ENCODE measurements around the gene PRPF31.

PRPF31 gene

DNA sequence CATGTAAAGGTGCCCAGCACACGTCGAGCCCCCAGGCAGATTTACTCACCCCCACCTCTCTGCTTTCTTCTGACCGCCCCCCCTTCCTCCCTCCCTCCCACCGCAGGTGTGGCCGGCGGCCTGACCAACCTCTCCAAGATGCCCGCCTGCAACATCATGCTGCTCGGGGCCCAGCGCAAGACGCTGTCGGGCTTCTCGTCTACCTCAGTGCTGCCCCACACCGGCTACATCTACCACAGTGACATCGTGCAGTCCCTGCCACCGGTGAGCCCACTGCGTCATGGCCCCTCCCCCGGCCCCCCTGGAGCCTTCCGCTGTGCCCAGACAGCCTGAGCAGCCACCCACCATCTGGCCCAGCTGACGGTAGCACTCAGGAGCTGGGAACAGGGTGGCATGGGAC, 8.8 kb downstream of the PRPF31 start:
- Histone ChIP-seq H4K20me1 (ENCODE audit: insufficient read depth, low read length, poor library complexity, severe bottlenecking) (no peaks in the 10 kb centered on the region), H3K27me3 (ENCODE audit: insufficient read depth, low read length, poor library complexity, severe bottlenecking) (no peaks in the 10 kb centered on the region), H3K9me2 (replicated peaks; ENCODE audit: low read depth, low read length) (no peaks in the 10 kb centered on the region), H3K4me3 (ENCODE audit: low read length, poor library complexity, severe bottlenecking) (no peak overlapping the region), H2AFZ (ENCODE audit: low read length) (no peak overlapping the region), H3K9ac (ENCODE audit: low read depth, low read length, poor library complexity, severe bottlenecking) (no peak overlapping the region), H3K9me3 (ENCODE audit: insufficient read depth, low read depth, low read length) (no peaks in the 10 kb centered on the region), H3K79me2 (ENCODE audit: insufficient read depth, low read length) (no peaks in the 10 kb centered on the region), H3K4me2 (ENCODE audit: low read depth, low read length, poor library complexity, severe bottlenecking) (no peak overlapping the region), H3K4me1 (ENCODE audit: insufficient read depth, low read length, poor library complexity, severe bottlenecking) (no peaks in the 10 kb centered on the region), H3K36me3 (ENCODE audit: insufficient read depth, low read length) (peaks cover 50% of the 10 kb centered on the region; the same call in 1 of the 2 replicates), H3F3A (ENCODE audit: low read depth) (no peaks in the 10 kb centered on the region)
- no peak for TF ChIP-seq EZH2phosphoT487 (IDR thresholded peaks at IDR 0.05; ENCODE audit: borderline replicate concordance)
- TF ChIP-seq, protein P1, sequence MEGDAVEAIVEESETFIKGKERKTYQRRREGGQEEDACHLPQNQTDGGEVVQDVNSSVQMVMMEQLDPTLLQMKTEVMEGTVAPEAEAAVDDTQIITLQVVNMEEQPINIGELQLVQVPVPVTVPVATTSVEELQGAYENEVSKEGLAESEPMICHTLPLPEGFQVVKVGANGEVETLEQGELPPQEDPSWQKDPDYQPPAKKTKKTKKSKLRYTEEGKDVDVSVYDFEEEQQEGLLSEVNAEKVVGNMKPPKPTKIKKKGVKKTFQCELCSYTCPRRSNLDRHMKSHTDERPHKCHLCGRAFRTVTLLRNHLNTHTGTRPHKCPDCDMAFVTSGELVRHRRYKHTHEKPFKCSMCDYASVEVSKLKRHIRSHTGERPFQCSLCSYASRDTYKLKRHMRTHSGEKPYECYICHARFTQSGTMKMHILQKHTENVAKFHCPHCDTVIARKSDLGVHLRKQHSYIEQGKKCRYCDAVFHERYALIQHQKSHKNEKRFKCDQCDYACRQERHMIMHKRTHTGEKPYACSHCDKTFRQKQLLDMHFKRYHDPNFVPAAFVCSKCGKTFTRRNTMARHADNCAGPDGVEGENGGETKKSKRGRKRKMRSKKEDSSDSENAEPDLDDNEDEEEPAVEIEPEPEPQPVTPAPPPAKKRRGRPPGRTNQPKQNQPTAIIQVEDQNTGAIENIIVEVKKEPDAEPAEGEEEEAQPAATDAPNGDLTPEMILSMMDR (conservative IDR thresholded peaks at IDR 0.05; ENCODE audit: low read length) = no peak

DNA sequence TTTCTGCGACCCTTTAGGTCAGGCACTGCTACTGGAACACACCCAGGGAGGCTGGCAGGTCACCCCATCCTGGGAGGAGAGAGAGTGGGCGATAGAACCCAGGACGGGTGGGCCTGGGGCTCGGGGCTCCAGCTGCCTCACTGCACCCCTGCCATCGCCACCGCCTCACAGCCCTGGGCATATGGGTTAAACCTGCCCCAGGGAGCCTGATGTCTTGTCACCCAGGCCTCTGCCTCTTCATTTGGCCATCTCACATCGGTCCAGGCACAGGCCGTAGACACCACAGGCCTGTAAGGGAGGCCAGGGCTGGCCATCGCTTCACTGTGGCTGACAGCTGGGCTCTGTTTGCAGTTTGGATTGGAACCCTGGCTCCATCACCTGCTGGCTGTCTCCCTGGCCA, 10.2 kb downstream of the PRPF31 start:
- Histone ChIP-seq H3K36me3 (ENCODE audit: insufficient read depth, low read length) (peaks cover 54% of the 10 kb centered on the region; the same call in 1 of the 2 replicates), H3K4me1 (ENCODE audit: insufficient read depth, low read length, poor library complexity, severe bottlenecking) (no peaks in the 10 kb centered on the region), H3K4me2 (ENCODE audit: low read depth, low read length, poor library complexity, severe bottlenecking) (no peak overlapping the region), H3K79me2 (ENCODE audit: insufficient read depth, low read length) (no peaks in the 10 kb centered on the region), H3K9me2 (replicated peaks; ENCODE audit: low read depth, low read length) (no peaks in the 10 kb centered on the region), H3K9ac (ENCODE audit: low read depth, low read length, poor library complexity, severe bottlenecking) (no peak overlapping the region), H4K20me1 (ENCODE audit: insufficient read depth, low read length, poor library complexity, severe bottlenecking) (no peaks in the 10 kb centered on the region), H2AFZ (ENCODE audit: low read length) (no peak overlapping the region), H3F3A (ENCODE audit: low read depth) (no peaks in the 10 kb centered on the region), H3K9me3 (ENCODE audit: insufficient read depth, low read depth, low read length) (no peaks in the 10 kb centered on the region), H3K4me3 (ENCODE audit: low read length, poor library complexity, severe bottlenecking) (no peak overlapping the region), H3K27me3 (ENCODE audit: insufficient read depth, low read length, poor library complexity, severe bottlenecking) (no peaks in the 10 kb centered on the region)
- TF ChIP-seq, protein P1 (conservative IDR thresholded peaks at IDR 0.05; ENCODE audit: low read length) = no peak
- TF ChIP-seq EZH2phosphoT487 (IDR thresholded peaks at IDR 0.05; ENCODE audit: borderline replicate concordance) = no peak

DNA sequence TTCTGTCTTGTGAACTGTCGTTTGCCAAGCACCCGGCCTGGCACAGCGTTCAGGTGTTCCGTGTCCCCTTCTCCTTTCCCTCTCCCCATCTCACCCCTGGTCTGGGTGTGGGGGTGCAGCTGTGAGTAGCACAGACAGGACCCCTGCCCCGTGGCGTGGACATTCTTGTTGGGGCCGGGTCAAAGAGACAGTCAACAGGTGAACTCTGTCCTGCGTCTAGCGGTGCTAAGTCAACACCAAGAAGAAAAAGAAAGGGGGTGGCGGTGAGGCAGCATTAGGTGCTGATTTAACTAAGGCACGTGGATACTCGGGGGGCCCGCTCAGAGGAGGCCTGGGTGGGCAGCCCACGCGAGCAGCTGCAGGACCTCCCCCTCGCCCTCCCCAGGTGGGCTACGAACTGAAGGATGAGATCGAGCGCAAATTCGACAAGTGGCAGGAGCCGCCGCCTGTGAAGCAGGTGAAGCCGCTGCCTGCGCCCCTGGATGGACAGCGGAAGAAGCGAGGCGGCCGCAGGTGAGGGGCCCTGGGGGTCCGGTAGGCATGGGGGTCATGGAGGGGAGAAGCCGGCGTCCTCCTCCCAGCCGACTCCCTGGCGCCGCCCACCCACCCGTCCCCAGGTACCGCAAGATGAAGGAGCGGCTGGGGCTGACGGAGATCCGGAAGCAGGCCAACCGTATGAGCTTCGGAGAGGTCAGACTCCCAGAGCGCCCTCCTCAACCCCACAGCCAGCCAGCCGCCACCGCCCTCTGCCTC, 12.3 kb downstream of the PRPF31 start:
- Histone ChIP-seq H3K27me3 (ENCODE audit: insufficient read depth, low read length, poor library complexity, severe bottlenecking) (no peaks in the 10 kb centered on the region), H3K4me3 (ENCODE audit: low read length, poor library complexity, severe bottlenecking) (no peak overlapping the region), H3K9me3 (ENCODE audit: insufficient read depth, low read depth, low read length) (no peaks in the 10 kb centered on the region), H3K9me2 (replicated peaks; ENCODE audit: low read depth, low read length) (no peaks in the 10 kb centered on the region), H3K4me1 (ENCODE audit: insufficient read depth, low read length, poor library complexity, severe bottlenecking) (no peaks in the 10 kb centered on the region), H3K36me3 (ENCODE audit: insufficient read depth, low read length) (peaks cover 40% of the 10 kb centered on the region; the same call in 1 of the 2 replicates), H3K79me2 (ENCODE audit: insufficient read depth, low read length) (no peaks in the 10 kb centered on the region), H3K4me2 (ENCODE audit: low read depth, low read length, poor library complexity, severe bottlenecking) (no peak overlapping the region), H3K9ac (ENCODE audit: low read depth, low read length, poor library complexity, severe bottlenecking) (no peak overlapping the region), H2AFZ (ENCODE audit: low read length) (no peak overlapping the region), H3F3A (ENCODE audit: low read depth) (no peaks in the 10 kb centered on the region), H4K20me1 (ENCODE audit: insufficient read depth, low read length, poor library complexity, severe bottlenecking) (no peaks in the 10 kb centered on the region)
- no peak for TF ChIP-seq EZH2phosphoT487 (IDR thresholded peaks at IDR 0.05; ENCODE audit: borderline replicate concordance)
- TF ChIP-seq, protein P1 (conservative IDR thresholded peaks at IDR 0.05; ENCODE audit: low read length) = no peak

Data from Loucy (cell line).